ENCODE data around the gene ART5.

DNA sequence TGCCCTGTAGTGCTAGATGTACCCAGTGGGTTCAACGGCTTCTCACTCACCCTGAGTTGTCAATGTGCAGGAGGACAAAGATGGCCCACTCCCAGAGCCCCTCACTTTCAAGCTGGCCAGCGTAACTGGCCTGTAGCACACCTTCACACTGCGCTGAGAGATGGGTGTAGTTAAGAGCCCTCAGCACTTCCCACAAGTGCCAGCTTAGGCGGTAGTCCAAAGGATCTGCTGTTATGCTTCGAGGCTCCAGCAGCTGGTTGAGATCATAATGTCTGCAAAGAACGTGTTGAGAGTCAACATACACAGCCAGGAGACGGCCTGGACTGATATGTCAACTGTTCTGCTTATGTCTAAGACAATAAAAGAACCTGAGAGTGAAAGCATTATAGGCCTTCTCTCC lies 44.1 kb upstream of the ART5 start:
- no peak for TF ChIP-seq POLR2A (IDR thresholded peaks at IDR 0.05; ENCODE audit: low read length)
- TF ChIP-seq GATA1 (IDR thresholded peaks at IDR 0.05; ENCODE audit: low read depth, low read length), result no peak

Data from erythroblast (primary cell).